AG08395 (cell line): ENCODE data around the gene LRRC1.

Experiments
- DNase-seq: peaks from one replicate; pipeline ENCODE4 v3.0.0; 2012; ENCODE audit warnings: mixed read lengths, low spot score

LRRC1 gene

DNA sequence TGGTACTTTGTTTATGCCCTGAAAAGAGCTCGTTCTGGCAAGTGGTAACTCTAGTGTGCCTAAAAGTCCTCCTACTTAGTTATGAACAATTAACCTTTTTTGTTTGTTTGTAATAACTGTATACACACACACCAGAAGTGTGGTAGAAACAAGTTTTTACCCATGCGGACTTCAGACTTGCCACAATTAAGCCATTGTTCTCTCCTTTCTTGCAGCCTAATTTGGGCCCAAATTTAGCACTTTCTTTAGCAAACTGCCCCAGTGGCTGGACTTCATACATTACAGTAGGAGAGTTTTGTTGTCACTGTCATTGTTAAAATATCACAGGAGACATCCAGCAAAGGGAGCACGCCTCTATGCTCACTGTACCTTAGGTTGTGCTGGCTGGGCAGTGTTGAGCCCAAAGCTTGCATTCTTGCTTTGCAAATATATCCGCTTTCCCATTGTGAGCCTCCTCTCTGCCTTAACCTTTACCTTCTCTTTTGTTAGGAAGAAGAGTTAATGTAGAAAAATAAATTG is 53.0 kb downstream of the LRRC1 start:
- DNase-seq = no peak

DNA sequence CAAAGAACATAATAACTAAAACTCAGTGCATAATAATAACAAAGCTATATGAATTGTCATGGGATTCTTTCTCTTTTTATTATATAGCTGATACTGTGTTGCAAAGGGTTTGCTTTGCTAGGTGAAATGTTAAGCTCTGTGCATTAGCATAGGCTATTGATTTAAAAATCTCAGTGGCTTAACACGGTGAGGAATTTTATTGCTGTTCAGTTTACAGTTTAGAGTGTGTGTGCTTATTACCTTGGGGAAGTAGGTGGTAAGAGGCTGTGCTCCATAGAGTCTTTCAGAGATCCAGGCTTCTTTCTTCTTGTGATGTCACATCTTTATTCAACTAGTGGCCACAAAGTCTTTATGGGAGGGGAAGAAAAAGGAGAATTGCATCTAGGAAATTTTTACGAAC is 55.7 kb downstream of the LRRC1 start:
- no peak for DNase-seq

DNA sequence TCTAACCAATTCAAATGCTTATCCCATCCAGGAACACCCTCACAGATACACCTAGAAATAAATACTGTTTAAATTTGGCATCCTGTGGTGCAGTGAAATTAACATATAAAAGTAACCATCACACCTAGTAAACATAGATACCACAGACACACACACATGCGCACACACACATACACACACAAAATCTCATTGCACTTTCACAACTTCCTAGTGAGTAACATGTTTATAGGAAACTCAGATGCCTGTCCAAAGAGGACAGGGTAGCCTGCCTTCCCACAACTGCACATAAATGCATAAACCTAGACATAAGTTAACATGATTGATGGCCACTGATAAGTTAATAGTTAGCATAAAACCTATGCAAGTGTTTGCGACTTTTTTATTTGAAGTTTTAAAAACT is 56.8 kb downstream of the LRRC1 start:
- no peak for DNase-seq

DNA sequence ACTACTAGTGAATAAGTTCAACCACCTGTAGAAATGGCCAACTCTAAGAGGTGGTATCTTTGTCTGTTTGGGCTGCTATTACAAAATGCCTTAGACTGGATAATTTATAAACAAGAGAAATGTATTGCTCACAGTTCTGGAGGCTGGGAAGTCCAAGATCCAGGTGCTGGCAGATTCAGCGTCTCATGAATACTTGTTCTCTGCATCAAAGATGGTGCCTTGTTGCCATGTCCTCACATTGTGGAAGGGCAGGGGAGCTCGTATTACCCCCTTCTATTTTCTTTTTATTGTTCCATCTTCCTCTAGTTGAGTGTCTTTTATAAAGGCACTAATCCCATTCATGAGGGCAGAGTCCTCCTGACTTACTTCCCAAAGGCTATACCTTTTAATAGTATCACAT is 58.0 kb downstream of the LRRC1 start:
- no peak for DNase-seq

DNA sequence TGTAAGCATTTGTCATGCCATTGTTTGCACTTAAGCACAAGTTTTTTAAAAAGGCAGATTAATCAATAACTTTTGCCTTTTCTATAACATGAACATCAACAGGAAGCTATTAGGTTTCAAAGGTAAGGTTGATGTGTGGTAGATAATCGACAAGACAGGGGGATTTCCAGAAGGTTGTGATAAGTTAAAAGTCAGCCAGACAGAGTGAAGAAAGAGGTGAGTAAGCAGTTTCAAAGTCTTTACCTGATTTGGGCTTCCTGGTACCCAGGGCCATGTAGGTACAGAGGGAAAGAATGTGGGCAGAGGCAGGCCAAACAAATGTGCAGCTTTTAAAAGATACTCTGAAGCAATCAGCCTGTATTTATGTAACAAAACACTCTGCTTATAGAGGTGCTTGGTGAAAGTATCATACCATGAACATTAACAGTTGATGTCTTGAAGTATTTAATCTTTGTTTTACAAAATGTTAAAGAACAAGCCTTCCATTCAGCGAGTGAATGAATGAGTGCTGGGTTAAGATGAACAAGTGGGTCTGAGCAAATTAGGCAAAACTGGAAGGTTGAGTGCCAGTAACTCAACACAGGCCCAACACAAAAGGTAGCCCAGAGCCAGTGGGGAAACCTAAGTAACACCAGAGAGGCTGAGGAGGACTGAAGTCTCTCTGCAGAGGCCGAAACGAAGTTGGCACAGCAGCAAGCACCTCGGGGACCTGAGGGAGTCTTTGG is 60.2 kb downstream of the LRRC1 start:
- no peak for DNase-seq

DNA sequence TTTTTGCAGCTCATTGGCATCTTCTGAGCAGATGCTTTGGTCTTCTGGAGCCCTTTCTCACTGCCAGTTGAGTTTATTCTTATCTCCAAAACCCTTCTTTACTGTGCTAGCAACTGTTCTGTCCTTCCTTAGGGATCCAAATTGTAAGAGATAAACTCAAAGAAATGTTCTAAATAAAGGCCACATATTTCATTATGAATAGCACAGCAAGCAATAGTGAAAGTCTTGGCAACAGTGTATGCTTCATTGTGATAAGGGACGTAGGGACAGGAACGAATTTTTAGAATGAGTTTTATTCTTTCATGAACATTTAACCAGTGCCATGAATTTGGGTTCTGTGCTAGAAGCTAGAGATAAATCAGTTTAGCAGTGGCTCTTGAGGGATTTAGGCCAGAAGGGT is 61.1 kb downstream of the LRRC1 start:
- DNase-seq = no peak

DNA sequence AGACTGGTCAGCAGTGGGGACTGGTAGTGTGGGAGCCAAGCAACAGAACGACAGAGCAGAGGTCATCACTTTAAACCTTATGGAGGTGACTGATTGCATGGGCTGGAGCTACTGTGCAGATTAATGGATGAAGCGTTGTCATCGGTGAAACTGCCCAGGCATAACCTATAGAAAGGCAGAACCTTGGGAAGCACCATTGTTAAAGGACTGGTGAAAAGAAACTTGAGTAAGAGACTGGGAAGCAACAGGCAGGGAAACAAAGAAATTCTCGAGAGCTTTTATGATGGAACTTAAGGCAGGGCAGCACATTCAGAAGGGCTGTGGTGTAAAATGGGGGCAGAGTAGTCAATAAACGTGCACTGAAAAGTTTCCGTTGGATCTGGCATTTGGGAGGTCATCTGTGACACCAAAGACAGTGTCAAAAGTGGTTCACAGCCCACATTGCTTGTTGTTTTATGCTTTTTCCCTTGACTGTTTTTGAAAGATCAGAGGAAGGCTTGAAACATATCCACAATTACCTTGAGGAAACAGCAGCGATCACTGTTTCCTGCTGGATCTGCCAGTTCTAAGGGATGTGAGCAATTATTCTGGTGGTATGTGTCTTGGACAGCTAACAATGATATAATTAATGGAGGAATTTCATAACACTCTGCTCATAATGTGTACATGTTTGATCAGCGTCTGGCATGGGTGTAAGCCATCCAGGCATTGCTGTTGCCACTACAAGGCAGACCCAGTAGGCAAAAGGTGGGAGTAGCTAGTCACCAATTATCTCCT is 62.7 kb downstream of the LRRC1 start:
- no peak for DNase-seq

DNA sequence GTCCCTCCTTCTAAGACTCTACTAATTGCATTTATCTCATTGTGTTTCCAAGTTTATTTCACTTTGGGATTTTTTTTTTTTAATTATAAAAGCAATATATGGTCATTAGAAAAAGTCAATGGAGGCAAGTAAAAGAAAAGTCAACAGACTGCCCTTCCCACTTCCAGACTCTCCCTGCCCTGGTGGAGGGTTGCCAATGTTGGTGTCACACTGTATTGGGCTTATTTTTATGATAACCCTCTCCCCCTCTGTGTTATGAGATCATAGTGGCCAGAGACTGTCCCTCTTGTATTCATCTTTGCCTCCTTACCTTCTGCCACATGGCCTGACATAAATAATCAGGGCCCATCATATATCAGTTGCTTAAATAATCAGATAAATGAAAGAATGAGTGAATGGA is 63.4 kb downstream of the LRRC1 start:
- no peak for DNase-seq

DNA sequence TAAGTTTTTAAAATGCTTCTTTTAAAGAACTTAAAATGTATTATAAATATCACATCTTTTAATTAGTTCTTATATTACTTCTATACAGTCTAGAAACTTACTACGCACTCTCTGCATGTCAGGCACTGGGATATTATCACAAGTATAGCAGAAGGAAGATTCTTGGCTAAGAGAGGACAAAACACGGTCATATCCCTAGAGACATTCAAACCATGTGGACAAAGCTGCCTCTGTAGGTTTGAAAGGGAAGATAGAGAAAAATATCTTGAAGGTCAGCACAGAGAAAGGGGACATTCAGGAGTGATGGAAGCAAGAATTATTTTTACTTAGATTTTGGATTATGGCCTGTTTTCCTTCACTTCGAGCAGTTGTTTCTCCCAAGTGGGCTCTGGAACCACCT is 64.1 kb downstream of the LRRC1 start:
- no peak for DNase-seq

DNA sequence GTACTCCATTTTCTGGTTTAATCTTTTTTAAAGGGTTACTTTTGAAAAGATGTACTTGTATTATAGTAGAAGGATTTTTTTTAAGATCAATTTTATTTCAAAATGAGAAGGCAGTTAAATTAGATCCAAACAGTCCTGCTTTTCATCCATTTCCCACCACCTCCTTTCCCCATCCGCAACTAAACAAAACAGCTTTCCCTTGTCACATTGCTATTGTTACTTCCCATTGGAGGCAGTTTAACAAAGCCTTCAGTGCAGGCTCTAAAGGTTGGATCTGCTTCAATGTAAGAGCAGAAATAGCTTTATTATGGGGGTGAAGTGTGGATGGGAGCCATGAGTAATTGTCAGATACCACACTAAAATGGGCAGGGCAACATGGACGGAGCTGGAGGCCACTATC is 65.7 kb downstream of the LRRC1 start:
- DNase-seq = no peak

DNA sequence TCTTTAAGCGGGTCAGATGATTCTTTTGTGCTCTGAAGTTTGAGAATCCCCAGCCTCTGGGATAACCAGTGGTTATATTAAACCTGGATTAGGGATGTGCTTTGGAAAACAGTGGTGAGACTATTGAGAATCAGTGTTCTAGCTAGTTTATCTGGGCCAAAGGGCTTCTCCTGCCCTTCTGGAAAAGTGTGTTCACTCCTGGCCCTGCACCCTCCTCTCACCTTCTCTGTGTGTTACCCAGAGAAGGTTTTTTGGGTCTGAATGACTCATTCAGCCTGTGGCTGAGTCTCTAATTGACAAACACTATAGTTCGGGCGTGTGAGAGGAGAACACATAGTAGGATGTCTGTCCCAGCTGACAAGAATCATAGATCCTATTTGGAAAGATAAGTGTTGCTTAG is 66.7 kb downstream of the LRRC1 start:
- no peak for DNase-seq

DNA sequence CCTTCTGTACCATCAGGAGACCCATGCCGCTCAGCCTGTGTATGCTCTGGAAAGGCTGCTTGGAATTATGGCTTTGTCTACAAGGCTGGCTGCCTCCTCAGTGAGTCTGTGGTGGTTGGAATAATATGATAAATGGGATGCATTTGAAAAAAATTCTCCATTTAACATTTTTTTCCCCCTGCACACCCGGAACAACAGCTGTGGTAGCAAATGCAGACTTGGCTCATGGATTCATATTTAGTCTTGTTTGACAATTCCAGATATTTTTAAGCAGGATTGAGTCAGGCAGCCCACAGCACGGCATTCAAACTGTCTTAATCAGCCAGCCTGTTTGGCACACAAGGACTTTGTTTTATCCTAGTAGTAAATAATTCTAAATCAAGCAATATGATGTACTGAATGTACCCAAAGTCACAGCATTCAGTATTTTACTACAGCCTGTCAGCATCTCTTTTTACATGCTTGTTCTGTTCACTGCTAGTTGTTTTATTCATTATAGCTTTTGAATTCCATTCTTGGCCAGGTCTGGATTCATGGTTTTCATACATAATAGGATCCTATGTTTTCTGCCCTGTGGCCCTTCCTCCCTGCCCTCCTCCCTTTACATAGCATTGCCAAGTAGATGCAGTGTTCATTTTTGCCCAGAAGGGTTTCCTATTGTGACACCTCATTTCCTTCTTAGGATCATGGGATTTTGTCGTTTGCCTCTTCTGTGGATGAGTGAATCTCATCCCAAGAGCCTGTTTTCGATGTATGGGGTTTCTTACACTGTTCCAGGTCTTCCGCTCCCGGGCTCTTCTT is 68.1 kb downstream of the LRRC1 start:
- peak; percentile 79 for DNase-seq

DNA sequence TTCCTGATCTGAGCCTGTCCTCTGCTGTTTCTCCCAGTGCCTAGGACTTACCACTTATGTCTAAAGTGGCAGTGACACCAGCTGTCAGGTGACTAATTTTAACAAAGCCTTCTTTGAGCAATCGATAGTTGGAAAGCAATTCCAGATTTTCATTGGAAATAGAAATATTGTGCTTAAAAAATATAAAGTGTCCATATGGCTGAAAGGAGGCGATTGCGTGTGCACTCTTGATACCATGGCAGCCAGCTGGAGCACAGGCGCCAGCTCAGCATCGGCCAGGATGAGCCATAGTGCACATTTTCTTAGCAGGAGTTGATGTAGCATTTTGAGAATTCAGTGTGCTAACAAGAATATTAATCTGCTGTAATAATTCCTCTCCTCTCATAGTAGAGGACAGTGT is 70.0 kb downstream of the LRRC1 start:
- DNase-seq = no peak

DNA sequence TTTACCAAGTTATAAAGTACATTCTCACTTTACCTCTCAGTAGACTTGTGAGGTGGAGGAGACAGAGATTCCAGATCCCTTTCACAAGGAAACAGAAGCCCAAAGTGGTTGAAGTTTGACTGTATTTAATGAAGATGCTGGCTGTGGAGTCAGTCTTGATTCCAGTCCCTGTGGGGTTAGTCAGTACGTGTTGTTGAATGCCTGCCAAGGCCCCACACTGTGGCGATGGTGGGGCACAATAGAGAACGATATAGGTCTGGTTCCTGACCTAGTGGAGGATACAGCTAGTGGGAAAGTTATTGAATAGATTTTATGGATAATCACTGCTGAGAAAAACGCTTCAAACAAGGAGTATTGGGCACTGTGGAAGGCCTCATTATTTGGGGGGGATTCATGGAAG is 71.4 kb downstream of the LRRC1 start:
- DNase-seq = no peak

DNA sequence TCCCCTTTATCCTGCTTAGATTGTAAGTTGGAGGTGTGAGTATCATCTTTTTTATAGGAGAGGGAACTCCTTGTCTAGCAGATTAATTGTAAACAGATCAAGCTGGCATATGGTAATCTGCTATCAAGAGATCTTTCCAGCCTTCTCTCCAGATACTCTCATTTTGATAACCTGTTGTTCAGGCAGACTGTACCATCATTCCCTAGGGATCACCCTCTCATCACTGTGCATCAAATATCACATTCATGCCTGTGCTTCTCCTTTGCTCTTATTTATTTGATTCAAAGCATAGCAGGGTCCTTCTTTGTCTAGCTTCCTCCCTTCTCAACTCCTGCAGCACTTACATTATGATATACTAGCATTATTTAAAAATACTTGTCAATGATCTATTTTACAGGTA is 73.8 kb downstream of the LRRC1 start:
- no peak for DNase-seq

DNA sequence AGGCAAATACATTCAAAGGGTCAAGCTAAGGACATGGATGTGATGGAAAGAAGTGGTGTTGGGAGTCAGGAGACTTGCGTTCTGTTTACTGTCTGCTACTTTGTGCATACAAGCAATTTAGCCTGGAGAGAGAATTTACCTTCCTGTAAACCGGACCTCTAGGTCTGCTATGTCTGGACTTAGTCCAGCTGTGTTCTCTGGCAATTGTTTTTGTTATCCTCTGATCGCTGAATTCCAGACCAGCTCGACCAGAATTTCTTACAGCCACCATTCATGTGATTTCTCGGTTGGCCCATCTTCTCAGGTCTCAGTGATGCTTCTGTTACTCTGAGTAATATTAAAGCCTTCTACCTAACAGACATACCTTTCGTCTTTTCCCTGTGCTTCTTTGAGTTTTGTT is 75.2 kb downstream of the LRRC1 start:
- no peak for DNase-seq

DNA sequence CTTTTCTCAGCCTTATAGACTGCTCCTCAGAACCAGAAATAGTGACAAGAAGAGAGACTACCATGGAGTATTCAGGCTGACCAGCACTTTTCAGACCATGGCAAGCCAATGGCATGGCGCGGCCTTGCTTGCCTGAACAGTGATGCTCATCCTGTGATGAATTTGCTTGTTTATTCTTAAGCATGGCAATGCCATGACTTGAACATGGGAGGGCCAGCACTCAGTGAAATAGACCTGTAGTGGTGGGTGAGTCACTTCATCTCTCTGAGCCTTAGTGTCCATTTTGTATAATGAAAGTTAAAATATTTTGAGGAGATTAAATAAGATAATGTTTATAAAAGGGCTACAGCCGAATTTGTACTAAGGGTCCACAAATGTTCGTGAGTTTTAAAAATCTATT is 79.1 kb downstream of the LRRC1 start:
- DNase-seq = no peak

DNA sequence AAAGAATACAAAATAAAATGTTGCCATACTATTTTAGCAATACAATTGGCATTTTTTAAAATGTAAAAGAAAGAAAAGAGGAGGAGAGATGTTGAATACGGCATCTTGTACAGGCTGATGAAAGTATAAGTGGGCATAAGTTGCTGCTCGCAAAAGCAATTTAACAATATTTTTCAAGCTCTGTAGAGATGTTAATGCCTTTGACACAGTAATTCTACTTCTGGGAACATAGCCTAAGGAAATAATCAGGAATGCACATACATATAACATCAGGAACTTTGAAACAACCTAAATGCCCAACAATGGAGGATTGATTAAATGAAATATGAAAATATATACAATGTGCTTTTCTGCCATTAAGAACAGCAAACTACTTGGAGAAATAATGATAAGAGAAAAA is 80.2 kb downstream of the LRRC1 start:
- DNase-seq = no peak

DNA sequence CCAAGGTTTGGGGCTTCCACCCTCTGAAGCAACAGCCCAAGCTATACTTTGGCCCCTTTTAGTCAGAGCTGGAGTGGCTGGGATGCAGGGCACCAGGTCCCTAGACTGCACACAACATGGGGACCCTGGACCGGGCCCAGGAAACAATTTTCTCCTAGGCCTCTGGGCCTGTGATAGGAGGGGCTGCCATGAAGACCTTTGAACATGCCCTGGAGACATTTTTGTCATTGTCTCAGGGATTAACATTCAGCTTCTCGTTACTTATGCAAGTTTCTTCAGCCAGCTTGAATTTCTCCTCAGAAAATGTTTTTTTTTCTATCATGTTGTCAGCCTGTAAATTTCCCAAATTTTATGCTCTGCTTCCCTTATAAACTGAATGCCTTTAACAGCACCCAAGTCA is 82.3 kb downstream of the LRRC1 start:
- DNase-seq = no peak

DNA sequence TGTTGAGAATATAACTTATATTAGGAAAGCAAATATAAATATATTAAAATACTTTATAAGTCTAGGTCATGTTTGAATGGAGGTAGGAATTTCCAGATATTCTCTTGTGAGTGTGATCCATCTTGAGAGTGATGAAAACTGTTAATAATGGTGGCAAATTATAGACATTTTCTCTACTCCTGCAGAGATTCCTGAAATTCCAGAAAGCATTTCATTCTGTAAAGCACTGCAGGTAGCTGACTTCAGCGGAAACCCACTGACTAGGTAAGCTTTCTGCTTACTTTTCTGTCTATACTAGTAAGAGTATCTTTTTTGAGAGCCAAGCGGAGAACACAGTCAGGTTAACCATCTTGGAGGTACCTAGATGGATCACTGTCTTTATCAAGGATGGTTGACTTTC is 84.0 kb downstream of the LRRC1 start:
- DNase-seq = no peak

DNA sequence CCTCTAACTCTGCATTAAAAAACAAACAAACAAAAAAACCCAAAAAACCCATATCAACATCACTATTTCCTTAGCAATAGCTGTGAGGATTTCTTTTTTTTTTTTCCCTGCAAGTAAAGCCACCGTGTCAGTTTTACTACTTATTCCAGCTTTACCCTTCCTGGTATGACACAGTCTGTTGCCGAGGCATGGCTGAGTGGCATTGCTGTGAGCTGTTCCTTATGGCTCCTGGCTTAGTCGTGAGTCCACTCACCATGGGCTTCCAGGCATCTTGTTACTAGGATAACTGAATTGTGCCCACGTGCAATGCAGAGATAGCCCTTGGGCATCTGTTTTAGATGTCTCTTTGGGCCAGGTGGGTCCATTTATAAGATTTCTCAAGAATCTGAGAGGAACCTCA is 84.8 kb downstream of the LRRC1 start:
- no peak for DNase-seq

DNA sequence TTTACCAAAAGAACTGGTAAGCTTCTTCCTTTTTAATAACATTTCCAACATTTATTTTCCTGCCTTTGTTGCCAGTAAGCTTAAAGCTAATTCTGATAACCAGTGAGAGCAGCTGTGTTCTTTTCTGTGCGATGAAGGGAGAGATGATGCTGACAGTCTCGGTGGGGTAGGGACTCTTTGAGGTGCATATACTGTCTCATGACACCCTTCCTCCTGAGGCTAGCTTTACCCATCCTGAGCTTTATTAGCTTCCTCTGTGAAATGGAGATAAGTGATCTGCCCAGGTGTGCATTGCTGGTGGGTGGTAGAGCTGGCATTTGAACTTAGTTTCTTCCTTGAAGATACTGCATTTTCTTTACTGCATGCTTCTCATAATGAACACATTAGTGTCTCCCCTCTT is 92.5 kb downstream of the LRRC1 start:
- no peak for DNase-seq

DNA sequence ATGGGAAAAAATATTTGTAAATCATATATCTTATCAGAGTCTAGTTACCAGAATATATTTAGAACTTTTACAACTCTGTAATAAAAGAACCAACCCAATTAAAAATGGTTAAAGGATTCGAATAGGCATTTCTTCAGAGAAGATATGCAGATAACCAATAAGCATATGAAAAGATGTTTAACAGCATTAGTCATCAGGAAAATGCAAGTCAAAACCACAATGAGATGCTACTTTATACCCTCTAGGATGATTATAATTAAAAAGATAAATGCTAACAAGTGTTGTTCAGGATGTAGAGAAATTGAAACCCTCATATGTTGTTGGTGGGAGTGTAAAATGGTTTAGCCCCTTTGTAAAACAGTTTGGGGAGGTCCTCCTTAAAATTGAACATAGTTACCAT is 94.1 kb downstream of the LRRC1 start:
- DNase-seq = no peak
